ENCODE data around the gene CD70.
"Not testable (repeated sequence)": the region's sequence is repeated elsewhere in the genome, so short reads cannot be mapped to it uniquely, and the experiment has no call there.

CD70 gene

GRCh38 chr19:6613711-6614110 lies 22.8 kb upstream of the CD70 start:
- Histone ChIP-seq H3K36me3 (ENCODE audit: insufficient read depth) (no peaks in the 10 kb centered on the region), H3K79me2 (ENCODE audit: insufficient read depth, low read depth) (no peaks in the 10 kb centered on the region), H2AFZ (ENCODE audit: low read depth) (no peak overlapping the region), H4K20me1 (ENCODE audit: insufficient read depth) (no peaks in the 10 kb centered on the region), H3K4me3 (IDR thresholded peaks at IDR 0.05; ENCODE audit: insufficient read depth, low read depth, low read length) (no peak overlapping the region), H3K27ac (no peak overlapping the region), H3K4me2 (no peak overlapping the region), H3K9ac (no peak overlapping the region), H3K4me1 (ENCODE audit: low read depth, poor library complexity, severe bottlenecking) (no peaks in the 10 kb centered on the region), H3K27me3 (ENCODE audit: insufficient read depth, low read depth) (no peaks in the 10 kb centered on the region; the same call in 1 of the 2 replicates)
- TF ChIP-seq, protein P1, sequence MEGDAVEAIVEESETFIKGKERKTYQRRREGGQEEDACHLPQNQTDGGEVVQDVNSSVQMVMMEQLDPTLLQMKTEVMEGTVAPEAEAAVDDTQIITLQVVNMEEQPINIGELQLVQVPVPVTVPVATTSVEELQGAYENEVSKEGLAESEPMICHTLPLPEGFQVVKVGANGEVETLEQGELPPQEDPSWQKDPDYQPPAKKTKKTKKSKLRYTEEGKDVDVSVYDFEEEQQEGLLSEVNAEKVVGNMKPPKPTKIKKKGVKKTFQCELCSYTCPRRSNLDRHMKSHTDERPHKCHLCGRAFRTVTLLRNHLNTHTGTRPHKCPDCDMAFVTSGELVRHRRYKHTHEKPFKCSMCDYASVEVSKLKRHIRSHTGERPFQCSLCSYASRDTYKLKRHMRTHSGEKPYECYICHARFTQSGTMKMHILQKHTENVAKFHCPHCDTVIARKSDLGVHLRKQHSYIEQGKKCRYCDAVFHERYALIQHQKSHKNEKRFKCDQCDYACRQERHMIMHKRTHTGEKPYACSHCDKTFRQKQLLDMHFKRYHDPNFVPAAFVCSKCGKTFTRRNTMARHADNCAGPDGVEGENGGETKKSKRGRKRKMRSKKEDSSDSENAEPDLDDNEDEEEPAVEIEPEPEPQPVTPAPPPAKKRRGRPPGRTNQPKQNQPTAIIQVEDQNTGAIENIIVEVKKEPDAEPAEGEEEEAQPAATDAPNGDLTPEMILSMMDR (conservative IDR thresholded peaks at IDR 0.05; ENCODE audit: low read depth, low read length) = no peak

DNA sequence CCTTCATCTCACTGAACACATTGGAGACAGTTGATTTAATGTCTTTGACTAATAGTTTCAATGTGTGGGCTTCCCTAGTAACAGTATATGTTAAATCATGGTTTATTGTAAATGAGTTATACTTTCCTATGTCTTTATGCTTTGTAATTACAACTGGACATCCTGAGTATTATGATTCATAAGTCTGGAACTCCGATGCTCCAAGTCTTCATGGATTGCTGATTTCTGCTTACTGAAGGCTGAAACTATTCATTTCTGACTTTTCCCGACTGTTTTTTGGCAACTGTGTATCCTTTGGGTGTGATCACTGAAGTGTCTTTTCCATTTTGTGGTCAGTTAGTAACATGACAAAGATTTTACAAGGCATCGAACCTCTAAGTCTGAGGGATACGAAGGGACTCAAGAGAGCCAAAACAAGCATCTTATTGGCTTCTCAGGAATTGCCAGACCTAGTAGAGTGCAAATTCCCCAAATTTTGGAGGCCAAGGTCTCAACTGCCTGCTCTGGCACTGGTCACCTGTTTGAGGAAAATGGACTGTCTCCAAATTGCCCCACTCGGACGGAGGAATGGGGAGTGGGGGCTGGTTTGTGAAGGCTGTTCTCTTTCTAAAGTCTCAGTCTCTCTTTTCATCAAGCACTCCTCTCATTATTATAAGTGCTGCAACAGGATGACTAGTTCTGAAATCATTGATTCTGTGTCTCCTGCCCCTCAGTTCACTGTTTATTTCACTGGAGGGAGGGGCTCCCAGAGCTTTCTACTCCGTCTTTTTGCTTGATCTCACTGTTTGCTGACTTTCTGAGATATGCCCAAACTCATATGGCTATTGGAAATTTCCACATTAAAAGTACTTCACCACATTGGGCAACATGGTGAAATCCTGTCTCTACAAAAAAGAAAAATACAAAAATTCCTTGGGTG lies 20.2 kb upstream of the CD70 start:
- Histone ChIP-seq H3K4me2 (no peak overlapping the region), H2AFZ (ENCODE audit: low read depth) (no peak overlapping the region), H3K4me1 (ENCODE audit: low read depth, poor library complexity, severe bottlenecking) (no peaks in the 10 kb centered on the region), H3K4me3 (IDR thresholded peaks at IDR 0.05; ENCODE audit: insufficient read depth, low read depth, low read length) (no peak overlapping the region), H3K27ac (no peak overlapping the region), H4K20me1 (ENCODE audit: insufficient read depth) (no peaks in the 10 kb centered on the region), H3K79me2 (ENCODE audit: insufficient read depth, low read depth) (no peaks in the 10 kb centered on the region), H3K36me3 (ENCODE audit: insufficient read depth) (no peaks in the 10 kb centered on the region), H3K27me3 (ENCODE audit: insufficient read depth, low read depth) (no peaks in the 10 kb centered on the region; the same call in 1 of the 2 replicates), H3K9ac (no peak overlapping the region)
- TF ChIP-seq, protein P1 (conservative IDR thresholded peaks at IDR 0.05; ENCODE audit: low read depth, low read length) = no peak

DNA sequence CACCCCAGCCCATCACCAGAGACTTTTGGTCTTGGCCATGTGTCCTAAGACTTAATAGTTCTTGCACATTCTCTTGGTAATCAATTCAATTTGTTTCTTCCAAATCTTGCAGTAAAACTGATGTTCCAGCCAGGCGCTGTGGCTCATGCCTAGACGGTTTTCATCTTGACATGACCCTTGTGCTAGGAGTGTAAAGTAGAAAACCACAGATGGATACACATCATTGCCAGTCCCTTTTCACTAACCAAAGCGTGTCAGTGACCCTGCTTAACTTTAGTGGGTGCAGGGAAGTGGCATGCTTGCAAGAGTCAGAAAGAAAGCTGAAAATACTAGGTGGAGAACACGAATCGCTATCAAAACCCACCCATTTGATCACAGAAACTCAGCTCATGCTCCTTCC lies 18.0 kb upstream of the CD70 start:
- TF ChIP-seq, protein P1 (conservative IDR thresholded peaks at IDR 0.05; ENCODE audit: low read depth, low read length) = no peak
- Histone ChIP-seq H3K4me3 (IDR thresholded peaks at IDR 0.05; ENCODE audit: insufficient read depth, low read depth, low read length) (no peak overlapping the region), H3K4me2 (no peak overlapping the region), H3K36me3 (ENCODE audit: insufficient read depth) (no peaks in the 10 kb centered on the region), H3K79me2 (ENCODE audit: insufficient read depth, low read depth) (no peaks in the 10 kb centered on the region), H2AFZ (ENCODE audit: low read depth) (no peak overlapping the region), H4K20me1 (ENCODE audit: insufficient read depth) (no peaks in the 10 kb centered on the region), H3K27me3 (ENCODE audit: insufficient read depth, low read depth) (no peaks in the 10 kb centered on the region; the same call in 1 of the 2 replicates), H3K4me1 (ENCODE audit: low read depth, poor library complexity, severe bottlenecking) (no peaks in the 10 kb centered on the region), H3K27ac (no peak overlapping the region), H3K9ac (no peak overlapping the region)

- not testable (repeated sequence) for H3K36me3 ChIP-seq (ENCODE audit: insufficient read depth); H3K4me1 ChIP-seq (ENCODE audit: low read depth, poor library complexity, severe bottlenecking); H4K20me1 ChIP-seq (ENCODE audit: insufficient read depth); H2AFZ ChIP-seq (ENCODE audit: low read depth); H3K4me3 ChIP-seq (IDR thresholded peaks at IDR 0.05; ENCODE audit: insufficient read depth, low read depth, low read length); H3K9ac ChIP-seq; H3K27ac ChIP-seq; H3K4me2 ChIP-seq; H3K79me2 ChIP-seq (ENCODE audit: insufficient read depth, low read depth); H3K27me3 ChIP-seq (ENCODE audit: insufficient read depth, low read depth)
Observed at GRCh38 chr19:6608146-6608545, 17.2 kb upstream of the CD70 start.

DNA sequence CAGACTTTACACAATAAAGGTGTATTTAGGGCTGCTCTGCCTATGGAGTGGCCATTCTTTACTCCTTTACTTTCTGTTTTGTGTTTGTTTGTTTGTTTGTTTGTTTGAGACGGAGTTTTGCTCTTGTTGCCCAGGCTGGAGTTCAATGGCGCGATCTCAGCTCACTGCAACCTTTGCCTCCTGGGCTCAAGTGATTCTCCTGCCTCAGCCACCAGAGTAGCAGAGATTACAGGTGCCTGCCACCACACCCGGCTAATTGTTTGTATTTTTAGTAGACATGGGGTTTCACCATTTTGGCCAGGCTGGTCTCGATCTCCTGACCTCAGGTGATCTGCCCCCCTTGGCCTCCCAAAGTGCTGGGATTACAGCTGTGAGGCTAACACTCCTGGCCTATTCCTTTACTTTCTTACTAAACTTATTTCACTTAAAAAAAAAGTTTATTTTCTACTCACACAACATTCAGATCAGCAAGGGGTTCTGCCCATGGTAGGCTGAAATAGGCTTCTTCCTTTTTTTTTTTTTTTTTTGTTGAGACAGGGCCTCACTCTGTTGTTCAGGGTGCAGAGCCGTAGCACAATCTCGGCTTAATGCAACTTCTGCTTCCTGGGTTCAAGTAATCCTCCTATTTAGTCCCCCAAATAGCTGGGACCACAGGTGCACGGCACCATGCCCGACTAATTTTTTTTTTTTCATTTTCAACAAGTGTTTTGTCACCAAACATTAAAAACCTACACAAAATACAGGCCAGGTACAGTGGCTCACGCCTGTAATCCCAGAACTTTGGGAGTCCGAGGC lies 15.5 kb upstream of the CD70 start:
- H3K4me2 ChIP-seq = not testable (repeated sequence)

More for the DNA sequence above, 15.5 kb upstream of the CD70 start:
- H4K20me1 ChIP-seq (ENCODE audit: insufficient read depth); H3K79me2 ChIP-seq (ENCODE audit: insufficient read depth, low read depth); H3K4me1 ChIP-seq (ENCODE audit: low read depth, poor library complexity, severe bottlenecking); H3K27ac ChIP-seq; H3K9ac ChIP-seq; H3K36me3 ChIP-seq (ENCODE audit: insufficient read depth); H3K27me3 ChIP-seq (ENCODE audit: insufficient read depth, low read depth); H3K4me3 ChIP-seq (IDR thresholded peaks at IDR 0.05; ENCODE audit: insufficient read depth, low read depth, low read length); H2AFZ ChIP-seq (ENCODE audit: low read depth): not testable (repeated sequence)
